ENCODE data around the gene STBD1. TPM values are rescaled to one million over a fixed set of nuclear protein-coding genes. Genes with fewer than 3 reads are reported as not detected.

Gene STBD1
- total RNA-seq, 4 donors from 2014 or later, result 18.1 to 25.4 (median 22.2) TPM

DNA sequence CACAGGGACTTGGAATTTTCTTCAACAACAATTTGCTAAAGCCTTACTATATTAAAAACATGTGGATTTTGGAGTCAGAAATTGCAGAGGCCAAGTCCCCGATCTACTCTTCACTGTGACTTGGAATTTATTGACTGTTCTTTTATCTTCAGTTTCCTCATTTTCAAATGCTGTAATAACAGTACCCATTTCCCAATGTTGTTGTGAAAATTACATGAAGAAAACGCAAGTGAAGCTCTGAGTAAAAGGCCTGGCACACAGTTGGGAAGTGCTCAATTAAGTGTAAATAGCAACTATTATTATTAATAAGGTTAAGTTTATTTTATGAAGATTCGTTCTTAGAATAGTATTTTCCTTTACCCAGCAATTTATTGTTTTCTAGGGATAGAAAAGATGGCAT lies 15.7 kb downstream of the STBD1 start:
- H3K4me1 ChIP-seq, result no peaks in the 10 kb centered on the region
- H3K27me3 ChIP-seq, result no peaks in the 10 kb centered on the region
- no peak overlapping the region for H3K27ac ChIP-seq
- H3K9me3 ChIP-seq, result peaks cover 0 to 24% (median 0%) of the 10 kb centered on the region in 3 donors
- WGBS, 2 donors (ENCODE audit: low coverage in 1 of 2), result 68 to 82% methylated on average over 3 of the region's 3 CpGs
- TF ChIP-seq POLR2AphosphoS5 (IDR thresholded peaks at IDR 0.05) (no peak), EP300 (IDR thresholded peaks at IDR 0.05) (no peak)
- ATAC-seq, result no peak
- no peak overlapping the region for H3K4me3 ChIP-seq
- H3K36me3 ChIP-seq, result no peaks in the 10 kb centered on the region

DNA sequence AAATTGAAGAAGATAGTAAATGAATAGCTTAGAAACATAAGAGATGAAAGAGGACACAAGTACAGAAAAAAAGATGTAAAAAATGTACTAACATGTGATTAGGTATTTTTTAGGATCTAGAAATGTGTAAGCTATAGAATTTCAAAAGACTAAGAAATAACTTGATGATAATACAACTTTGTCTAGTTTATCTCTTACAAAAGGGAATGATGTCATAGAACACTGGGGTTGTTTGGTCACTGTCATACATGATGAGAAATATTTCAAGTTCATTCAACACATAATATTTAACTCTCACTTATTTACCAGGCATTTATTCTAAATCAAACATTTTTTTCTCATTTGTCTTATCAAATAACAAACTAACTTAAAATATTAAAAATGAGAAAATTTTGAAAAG lies 18.5 kb downstream of the STBD1 start:
- ATAC-seq, result no peak
- Histone ChIP-seq H3K27ac (no peak overlapping the region), H3K4me1 (no peaks in the 10 kb centered on the region), H3K27me3 (no peaks in the 10 kb centered on the region), H3K9me3 (peaks cover 0 to 19% (median 0%) of the 10 kb centered on the region in 3 donors), H3K4me3 (no peak overlapping the region), H3K36me3 (peaks cover 0 to 4% of the 10 kb centered on the region in 2 donors)
- TF ChIP-seq EP300 (IDR thresholded peaks at IDR 0.05), result no peak
- TF ChIP-seq POLR2A (IDR thresholded peaks at IDR 0.05), result no peak
- no peak for TF ChIP-seq POLR2AphosphoS5 (IDR thresholded peaks at IDR 0.05)
- TF ChIP-seq CTCF (IDR thresholded peaks at IDR 0.05), result no peak

DNA sequence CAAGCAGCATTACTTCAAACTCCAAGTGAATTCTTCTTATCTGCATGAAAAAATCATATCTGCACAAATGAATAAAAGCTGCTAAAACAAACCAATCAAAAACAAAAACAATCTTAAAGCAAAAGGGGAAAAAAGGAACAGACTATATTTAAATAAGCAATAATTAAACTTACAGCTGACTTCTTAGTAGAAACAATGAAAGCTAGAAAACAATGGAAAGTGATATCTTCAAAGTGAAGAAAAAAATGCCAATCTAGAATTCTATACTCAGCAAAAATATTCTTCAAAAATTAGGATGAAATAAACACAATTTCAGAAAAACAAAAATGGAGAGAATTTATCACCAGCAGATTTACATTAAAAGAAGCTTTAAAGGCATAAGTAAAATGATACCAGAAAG lies 20.0 kb downstream of the STBD1 start:
- H3K9me3 ChIP-seq, result peaks cover 0 to 13% (median 0%) of the 10 kb centered on the region in 3 donors
- H3K4me3 ChIP-seq, result no peak overlapping the region
- TF ChIP-seq POLR2A (IDR thresholded peaks at IDR 0.05), result no peak
- TF ChIP-seq POLR2AphosphoS5 (IDR thresholded peaks at IDR 0.05), result no peak
- TF ChIP-seq CTCF (IDR thresholded peaks at IDR 0.05), result no peak
- no peak for TF ChIP-seq EP300 (IDR thresholded peaks at IDR 0.05)
- no peaks in the 10 kb centered on the region for H3K4me1 ChIP-seq
- H3K27ac ChIP-seq, result no peak overlapping the region
- H3K36me3 ChIP-seq, result peaks cover 0 to 4% of the 10 kb centered on the region in 2 donors
- no peak for ATAC-seq
- no peaks in the 10 kb centered on the region for H3K27me3 ChIP-seq

DNA sequence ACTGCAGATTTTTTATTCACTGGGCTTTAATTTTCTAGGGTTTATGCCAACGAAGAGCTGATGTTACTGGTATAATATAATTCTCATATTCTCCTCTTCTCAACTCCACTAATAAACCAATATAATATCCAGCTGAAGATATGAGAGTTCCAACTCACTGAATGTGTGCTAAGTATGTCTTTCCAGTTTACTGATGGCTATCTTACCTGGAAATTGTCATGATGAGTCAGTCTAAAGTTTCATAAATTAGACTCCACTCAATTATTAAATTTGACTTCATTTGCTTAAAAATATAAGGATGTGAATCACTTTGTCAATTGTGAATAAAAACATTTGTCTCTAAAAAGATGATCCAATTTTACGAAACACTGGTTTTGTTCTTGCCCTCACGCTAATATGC lies 28.4 kb downstream of the STBD1 start:
- Histone ChIP-seq H3K36me3 (no peaks in the 10 kb centered on the region), H3K27ac (no peak overlapping the region), H3K4me3 (no peak overlapping the region), H3K4me1 (peaks cover 0 to 7% (median 0%) of the 10 kb centered on the region in 3 donors), H3K27me3 (no peaks in the 10 kb centered on the region), H3K9me3 (no peaks in the 10 kb centered on the region)
- TF ChIP-seq EP300 (IDR thresholded peaks at IDR 0.05) (no peak), POLR2A (IDR thresholded peaks at IDR 0.05) (no peak), CTCF (IDR thresholded peaks at IDR 0.05) (no peak), POLR2AphosphoS5 (IDR thresholded peaks at IDR 0.05) (no peak)
- ATAC-seq, result no peak
- WGBS, 2 donors (ENCODE audit: low coverage in 1 of 2), result 60 to 75% methylated on average over 3 of the region's 3 CpGs

- H3K27ac ChIP-seq, result no peak overlapping the region
- no peaks in the 10 kb centered on the region for H3K27me3 ChIP-seq
- peaks cover 0 to 25% (median 0%) of the 10 kb centered on the region in 3 donors for H3K4me1 ChIP-seq
- no peak for TF ChIP-seq POLR2AphosphoS5 (IDR thresholded peaks at IDR 0.05)
- TF ChIP-seq EP300 (IDR thresholded peaks at IDR 0.05), result no peak
- TF ChIP-seq CTCF (IDR thresholded peaks at IDR 0.05), result no peak
- no peak for TF ChIP-seq POLR2A (IDR thresholded peaks at IDR 0.05)
- H3K36me3 ChIP-seq, result no peaks in the 10 kb centered on the region
- H3K4me3 ChIP-seq, result no peak overlapping the region
- no peaks in the 10 kb centered on the region for H3K9me3 ChIP-seq
- no peak for ATAC-seq
- 53 to 58% methylated on average over 2 of the region's 2 CpGs for WGBS, 2 donors (ENCODE audit: low coverage in 1 of 2)
Measured at GRCh38 chr4:76339364-76339763, 32.8 kb downstream of the STBD1 start.

Measured in gastroesophageal sphincter (tissue), 4 donors.